GM11168 (cell line): Measurements from ENCODE around the gene METTL25B.

Source experiments
- in situ Hi-C: fragments of 300-500 bp; cut with MboI; formaldehyde crosslinking; loops from one replicate; pipeline ENCODE4 v1.12.0; 2022; ENCODE audit warnings: low sequenced_read_pairs; ENCODE audit not compliant: unreplicated experiment

METTL25B gene

DNA sequence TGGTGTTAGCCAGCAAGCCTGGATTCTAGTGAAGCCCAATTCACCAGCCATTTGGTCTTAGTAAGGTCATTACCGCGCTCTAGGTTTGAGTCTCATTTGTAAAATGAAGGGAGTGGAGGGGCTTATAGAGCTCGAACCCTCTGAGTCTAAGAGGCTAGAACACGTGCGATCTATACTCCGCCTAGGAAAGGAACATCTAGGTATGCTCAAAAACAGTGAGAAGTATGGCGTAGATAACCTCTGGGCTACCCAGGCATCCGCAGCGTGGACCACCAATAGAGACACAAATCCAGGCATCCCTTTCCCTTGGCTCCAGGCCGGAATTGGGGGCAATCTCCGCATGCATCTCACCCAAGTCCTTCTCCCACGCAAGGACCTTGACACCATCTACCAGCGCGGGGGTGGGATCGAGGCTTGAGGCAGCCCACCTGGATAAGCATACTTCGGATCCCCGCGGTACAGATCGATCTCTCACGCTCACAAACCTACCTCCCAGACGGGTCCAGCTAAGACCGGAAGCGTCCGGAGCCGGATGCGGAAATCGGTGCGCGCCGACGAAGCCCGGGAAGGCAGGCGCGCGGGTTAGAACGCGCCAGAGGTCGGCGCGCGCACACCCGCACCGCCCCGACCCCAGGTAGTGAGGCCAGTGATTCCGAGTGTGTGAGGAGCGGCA, at the start of gene METTL25B:
Gene METTL25B, plus strand, starts transcription at position 544 of the 673 bp plus-strand sequence. CDS start 636 bp downstream, outside the sequence.
- in situ Hi-C loops = no loop called here

DNA sequence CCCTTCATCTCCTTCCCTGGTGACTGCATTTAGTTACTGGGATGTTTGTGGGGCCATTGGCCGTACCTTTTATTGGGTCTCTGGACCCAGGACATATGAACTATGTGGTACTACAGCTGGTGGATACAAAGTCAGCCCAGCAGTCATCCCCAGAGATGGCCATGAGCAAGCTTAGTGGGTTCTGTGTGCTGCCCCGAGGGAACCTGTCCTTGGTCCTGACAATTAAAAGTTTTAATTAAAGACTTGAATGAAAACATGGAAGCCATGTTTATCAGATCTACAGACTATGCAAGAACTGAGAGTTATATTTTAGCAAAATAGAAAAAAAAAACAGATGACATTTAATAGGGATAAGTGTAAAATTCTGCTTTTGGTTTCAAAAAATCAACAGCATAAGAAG, 48.2 kb upstream of the METTL25B start:
- in situ Hi-C loops = no loop called here

DNA sequence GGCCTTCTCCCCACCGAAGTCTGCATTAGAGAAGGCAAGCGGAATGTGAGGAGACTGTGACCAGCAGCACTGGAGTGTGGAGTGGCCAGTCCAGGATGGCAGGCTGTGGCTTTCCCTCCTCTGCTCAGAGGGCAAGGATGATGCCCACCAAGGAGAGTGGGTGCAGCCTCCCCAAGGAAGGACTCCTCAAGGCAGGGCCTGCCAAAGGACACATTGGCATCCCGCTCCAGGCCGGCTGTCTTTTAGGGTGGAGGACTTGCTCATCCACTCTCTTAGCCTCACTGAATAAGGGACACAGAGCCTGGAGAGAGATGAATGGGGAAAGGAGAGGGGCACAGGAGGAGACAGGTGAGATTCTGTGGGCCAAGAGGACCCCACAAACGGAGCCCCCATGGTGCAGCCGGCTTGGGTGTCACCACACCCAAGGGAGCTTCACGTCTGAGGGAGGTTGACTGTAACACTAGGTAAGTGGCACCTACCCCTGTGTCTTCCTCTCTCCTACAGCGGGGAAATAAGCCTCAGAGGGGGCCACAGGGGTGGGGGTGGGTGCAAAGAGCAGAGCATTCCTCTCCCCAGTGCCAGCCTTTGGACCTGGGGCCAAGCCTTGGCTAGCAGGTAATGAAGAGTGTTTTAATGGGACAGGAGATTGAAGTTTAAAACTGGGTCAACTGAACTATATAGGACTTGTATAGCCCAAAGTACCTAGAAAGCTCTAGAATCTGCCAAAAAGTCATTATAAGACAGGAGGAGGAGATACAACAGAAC, 46.9 kb upstream of the METTL25B start:
- in situ Hi-C loops = no loop called here

DNA sequence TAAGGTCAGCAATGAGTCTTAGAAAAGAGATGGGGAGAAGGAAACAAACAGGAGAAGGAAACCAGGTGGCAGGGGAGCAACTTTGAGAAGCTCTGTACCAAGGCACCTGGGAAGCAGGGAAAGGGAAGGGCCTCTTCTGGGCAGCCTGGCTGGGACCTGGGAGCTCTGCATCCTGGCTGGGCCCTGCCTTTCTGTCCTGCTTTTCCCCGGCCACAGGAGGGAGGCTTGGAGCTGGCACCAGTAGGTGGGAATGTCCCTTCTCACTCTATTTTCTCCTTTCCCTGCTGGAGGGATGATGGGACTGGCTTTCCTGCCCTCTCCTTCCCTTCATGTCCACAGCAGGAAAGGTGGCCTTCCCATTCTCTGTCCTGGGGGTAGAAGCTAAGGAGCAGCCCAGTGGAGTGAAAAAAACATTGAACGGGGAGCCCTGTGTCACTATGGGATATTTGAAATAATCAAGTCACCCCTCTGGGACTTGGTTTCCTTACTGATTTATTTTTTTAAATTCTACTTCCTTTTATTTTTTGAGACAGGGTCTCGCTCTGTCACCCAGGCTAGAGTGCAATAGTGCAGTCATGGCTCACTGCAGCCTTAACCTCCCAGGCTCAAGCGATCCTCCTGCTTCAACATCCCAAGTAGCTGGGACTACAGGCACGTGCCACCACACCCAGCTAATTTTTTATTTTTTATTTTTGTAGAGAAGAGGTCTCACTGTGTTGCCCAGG, 45.9 kb upstream of the METTL25B start:
- in situ Hi-C loops = no loop called here

DNA sequence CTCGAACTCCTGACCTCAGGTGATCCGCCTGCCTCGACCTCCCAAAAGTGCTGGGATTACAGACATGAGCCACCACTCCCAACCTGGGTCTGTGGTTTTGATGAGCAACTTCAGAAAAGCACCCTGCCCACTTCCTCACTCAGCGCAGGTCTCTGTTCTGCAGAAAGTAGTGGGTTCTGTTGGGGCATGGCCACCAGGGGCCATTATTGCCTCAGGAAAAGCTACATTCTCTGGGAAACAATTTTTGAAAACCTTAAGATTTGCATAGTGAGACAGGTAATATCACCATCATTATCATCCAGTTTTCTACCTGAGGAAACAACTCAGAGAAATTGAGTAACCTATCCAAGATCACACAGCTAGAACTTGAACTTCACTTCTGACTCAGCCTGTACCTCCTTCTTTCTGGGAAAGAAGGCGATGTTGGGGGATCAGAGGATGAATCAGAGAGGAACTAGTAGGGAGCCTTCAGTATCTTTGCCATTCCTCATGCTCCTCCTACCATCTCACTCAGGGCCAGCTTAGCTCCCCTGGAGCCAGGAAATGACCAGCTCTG, 44.0 kb upstream of the METTL25B start:
- in situ Hi-C loops = no loop called here

DNA sequence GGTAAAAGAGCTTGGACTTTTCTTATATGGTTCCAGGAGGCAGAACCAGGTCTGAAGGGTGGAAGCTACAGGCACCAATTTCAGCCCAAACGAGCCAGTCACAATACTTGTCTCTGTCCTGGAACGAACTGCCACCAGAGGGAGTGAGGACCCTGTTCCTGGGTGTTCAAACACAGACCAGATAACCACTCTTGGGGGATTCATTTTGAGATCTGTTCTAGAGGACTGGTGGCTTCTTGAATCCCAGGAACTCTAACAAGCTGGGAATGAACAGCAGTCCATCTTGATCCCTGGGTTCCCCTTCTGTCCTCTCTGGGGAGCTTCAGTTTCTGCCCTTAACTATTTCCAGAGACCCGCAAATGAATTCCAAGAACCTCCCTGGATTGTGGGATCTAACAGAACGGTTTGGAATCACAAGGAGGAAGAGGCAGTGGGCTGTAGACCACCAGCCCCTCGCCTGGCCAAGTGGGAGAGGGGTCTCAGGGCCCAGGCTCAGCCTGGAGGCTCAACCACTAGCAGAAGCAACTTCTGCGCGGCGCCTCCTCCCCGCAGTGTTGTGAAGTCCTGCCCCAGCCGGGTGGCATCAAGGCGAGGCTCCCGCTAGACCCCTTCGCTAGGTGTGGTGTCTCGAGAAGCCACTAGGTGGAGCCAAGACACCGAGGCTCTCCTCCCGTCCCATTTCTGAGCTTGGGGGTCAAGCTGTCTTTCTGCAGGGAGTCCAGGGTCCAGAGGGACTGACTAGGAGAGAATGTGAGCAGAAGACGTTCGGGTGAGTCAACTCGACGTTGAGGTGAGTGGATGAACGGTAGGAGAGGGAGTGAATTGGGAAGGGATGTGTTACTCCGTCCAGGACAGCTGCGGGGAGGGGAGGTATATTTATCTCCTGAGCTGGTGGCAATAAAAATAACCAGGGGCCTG, 39.0 kb upstream of the METTL25B start:
- in situ Hi-C loops = no loop called here

DNA sequence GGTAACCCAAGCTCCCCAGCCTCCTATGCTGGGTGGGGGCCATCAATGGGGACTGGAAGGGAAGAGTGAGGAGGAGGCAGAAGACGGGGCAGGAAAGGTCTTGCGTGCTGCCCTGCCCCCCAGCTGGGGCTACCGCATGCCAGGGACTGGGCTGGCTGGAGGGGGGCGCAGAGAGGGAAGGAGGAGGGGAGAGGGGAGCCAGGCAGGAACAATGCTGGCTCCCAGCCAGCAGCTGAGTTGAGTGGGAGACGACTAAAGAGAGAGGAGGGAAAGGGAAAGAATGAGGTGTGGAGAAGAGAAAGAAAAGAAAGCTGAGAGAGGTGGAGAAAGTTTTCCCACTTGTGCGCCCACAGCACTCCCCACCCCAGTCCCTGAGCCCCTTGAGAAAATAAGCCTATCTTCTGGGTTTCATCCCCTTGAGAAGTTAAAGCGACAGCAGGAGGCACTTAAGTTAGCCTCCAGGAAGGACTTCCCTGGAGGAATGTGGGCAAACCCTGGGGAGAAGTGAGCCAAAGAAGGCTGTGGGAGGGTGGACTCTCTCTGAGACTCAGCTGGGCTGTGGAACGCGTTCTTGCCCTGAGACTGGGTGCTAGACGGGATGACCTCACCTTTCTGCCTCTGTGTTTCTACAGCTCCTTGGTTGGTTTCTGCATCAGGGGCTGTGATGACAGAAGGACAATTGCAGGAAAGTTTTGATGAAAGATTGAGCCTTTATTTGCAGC, 38.2 kb upstream of the METTL25B start:
- in situ Hi-C loops = no loop called here

DNA sequence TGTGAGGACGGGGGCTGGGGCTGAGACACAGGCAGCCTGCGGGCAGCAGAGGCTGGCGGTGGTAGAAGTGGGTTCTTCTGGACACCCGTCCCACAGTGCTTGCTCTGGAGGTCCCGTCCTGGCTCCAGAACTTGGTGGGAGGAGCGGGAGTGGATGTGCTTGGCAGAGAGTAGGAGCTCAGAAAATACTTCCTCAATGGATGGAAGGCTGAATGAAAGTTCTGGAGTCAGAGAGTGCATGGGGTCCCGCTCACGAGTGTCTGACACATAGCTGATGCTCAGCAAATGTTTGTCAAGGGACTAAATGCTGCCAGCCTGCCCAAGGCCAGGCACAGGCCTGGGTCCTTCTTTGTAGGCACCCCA, 37.6 kb upstream of the METTL25B start:
- in situ Hi-C loops = no loop called here

DNA sequence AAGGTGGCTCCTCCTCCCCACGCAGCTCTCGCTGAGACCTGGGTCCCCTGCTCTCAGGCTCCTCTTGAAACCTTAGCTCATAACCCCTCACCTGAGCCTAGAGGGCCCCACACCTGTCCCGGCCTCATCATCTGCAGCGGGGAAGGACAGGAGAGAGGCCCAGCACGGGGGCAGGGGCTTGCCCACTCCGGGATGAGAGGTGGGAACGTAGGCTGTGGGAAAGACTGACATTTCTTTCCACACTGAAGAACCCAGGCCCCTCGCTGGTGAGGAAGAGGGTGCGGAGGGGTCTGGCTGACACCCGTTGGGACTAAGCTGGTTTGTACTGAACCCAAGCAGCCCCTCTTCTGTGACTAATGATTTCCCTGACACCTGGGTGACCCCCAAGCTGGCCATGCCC, 37.1 kb upstream of the METTL25B start:
- in situ Hi-C loops = no loop called here

DNA sequence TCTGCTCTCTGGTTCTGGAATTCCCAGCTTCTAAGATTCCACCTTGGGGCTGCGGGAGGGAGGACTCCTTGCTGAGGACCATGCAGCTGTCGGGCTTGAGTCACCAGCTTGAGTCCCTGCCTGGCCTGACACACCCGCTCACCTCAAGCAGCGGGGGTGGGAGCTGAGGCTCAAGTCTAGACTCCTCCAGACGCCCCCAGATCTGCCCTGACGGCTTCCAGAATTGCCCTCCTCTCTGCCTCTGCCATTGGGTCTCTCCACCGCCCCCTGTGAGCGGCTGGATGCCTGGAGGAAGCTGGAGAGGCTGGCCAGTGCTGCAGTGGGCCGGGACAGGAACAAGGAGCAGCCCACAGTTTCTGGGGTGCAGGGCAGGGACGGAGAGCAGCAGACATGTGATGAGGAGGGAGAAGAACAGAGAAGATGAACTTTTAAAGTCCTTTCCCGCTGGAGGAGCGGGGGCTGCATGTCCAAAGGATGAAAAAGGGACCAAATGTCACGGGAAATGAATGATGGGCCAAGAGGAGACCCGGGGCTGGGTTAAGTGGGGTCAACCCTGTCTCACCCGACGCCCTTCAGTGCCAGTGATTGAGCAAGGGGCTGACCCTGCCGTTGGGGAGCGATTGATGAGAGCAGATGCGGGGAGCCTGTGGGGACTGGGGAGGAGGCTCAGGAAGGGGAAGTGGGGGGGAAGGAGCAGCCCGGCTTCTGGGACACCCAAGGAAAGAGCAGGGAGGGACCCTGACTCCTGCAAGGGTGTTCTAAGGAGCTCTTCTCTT, 36.4 kb upstream of the METTL25B start:
- in situ Hi-C loops = no loop called here

DNA sequence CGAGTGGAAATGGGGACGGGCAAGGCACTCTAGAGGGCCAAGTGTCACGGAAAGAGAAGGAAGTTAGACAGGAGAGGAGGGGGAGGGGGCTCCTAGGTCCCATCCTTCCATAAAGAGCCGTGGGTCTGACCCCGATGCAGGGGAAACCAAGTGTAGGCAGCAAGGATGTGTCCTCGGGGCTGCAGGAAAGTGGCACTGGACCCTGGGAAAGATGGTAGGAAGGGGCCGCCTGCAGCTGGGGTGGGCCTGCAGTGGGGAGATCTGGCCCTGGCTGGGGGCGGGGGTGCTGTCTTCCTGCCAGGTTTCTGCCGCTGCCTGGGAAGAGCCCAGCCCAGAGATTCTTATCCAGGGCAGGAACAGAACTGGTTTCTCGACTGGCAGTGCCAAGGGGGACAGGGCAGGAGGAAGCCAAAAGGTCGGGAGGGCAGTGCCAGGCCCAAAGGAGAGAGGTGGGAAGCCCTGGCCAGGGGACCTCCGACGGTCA, 35.8 kb upstream of the METTL25B start:
- in situ Hi-C loops = no loop called here

DNA sequence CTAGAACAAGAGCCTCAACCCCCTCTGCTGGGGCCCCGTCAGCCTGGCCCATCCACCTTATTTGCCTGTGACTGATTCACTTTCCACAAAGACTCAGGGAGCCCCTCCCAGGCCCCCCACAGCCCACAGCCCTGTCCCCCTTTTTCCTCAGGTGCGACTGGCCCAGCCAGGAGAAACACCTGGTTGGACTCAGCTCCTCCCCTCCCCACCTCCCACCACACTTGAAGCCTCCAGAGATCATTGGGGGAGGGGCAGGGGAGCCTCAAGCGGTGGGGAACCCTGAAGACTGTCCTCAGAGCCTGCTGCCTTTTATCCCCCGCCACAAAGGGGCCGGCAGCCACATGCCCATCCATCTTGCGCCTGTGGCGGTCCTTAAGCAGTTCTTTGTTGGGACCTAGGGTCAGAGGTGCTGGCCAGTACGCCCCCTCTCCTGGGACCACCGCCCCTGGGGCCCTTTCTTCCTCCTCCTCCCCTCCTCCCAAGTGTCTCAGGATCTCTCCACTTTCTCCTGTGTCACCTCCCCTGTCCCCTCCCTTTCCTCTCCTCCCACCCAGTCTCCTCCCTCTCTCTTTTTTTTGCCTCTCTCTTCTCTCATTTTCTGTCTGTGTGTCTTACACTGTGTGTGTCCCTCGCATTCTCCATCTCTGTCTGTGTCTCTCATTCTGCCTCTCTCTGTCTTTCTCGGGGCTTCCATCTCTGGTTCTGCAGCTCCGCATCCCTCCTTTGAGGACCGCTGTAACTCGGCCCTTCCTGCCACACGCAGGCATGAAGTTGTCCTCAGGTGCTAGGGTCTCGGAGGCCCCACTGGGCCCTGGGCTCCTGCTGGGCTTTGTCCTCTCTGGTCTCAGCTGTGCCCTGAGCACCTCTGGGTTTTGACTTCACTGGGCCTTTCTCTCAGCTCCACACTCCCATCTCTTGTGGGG, 35.1 kb upstream of the METTL25B start:
- in situ Hi-C loops = no loop called here

DNA sequence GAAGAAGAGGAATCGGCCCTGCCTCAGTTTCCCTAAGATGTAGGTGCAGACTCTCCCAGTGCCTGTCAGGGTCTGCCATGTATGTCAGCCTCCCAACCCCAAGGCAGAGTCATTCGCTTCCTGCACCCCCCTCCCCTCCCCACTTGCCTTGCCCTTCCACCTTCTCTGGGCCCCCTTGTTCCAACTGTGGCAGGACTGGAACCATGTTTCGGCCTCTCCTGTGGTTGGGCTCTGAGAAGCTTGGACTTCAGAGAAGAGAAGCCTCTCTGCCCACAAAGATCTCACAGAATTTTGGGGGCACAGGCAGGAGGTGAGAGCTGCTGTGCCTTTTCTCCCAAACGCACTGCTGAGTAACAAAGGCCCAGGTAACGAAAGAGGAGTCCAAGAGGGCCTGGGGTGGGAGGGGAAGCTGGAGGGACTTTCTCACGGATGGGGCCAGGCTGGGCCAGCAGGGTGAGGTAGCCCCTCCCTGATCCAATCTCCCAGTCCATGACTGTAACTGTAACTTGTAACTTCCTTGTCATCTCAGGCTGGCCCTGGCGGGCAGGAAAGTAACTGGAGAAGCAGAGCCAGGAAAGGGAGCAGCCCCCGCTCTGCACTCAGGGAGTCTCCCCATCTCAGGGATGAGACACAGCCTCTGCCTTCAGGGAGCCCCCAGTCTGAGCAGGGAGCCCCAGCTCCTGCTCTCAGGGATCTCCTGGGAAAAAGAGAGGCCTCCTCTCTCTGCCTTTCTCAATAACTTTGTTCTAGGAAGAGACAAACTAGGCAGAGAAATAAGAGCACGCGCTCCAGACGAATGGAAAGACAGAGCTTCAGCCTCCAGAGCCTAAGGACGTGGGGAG, 34.2 kb upstream of the METTL25B start:
- in situ Hi-C loops = no loop called here

DNA sequence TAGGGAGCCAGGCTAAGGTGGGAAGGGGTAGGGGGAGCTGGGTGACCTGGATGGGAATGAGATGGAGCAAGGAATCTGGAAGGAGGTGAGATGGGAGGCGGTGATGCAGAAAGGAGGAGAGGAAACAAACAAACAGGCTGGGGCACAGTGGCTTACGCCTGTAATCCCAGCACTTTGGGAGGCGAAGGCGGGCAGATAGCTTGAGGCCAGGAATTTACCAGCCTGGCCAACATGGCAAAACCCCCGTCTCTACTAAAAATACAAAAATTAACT, 33.6 kb upstream of the METTL25B start:
- in situ Hi-C loops = no loop called here

DNA sequence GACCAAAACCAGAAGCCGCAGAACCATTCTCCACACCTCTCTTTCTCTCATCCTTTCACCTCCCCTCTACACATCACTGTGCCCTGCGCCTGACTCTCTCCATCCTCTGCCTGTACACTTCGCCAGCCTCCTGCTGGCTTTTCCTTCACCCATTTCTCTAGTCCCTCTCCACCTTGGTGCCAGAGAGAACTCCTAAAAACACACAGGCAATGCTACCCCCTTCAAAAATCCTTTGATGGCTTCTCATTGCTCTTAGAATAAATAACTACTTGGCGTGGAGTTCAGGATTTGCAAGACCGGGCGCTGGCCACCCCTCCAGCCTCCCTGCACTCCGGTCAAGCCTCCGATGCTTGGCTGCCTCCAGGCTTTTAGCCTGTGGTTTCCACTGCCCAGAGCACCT, 31.5 kb upstream of the METTL25B start:
- in situ Hi-C loops = no loop called here

DNA sequence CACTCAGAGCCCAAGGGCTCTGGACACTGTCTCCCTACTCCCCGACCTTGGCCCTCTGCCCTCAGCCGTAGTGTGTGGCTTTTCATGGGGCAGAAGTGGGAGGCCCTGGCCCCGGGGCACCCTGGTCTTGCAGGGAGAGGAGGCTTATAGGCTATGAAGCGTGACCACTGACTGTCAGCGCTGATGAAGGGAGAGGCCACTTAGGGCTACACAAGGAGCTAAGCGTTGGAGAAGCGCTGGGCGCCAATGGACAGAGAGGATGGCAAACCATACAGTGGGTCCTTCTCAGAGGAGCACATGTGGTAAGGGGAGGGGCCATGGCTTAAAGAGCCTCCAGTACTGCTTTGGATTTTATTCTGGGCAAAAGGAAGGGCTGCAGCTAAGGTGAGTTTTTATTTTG, 30.8 kb upstream of the METTL25B start:
- in situ Hi-C loops = no loop called here

DNA sequence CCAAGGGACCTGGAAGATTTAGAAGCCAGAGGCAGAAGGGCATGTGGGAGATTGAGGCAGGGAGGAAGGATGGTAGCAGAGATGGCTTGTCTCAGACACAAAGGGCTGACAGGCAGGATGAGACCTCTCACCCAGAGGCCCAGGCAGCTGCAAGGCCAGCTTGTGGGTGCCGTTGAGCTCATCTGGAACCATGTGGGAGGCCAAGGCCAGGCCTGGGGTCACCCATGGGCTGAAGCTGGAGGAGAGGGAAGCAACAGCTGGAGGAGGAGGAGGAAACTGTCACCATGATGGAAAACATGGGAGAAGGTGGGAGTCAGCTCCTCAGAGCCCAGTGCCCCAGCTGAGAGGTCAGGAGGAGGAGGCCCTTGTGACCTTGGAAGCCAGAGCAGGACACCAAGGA, 29.3 kb upstream of the METTL25B start:
- in situ Hi-C loops = no loop called here
